Measurements from ENCODE around the gene TRPM2.
A peak's percentile ranks its signal among the peaks of the same experiment; 100 is the strongest.

Gene TRPM2

GRCh38 chr21:44353191-44353970 is at the start of gene TRPM2:
Gene TRPM2 (plus strand): TSS chr21:44353621. CDS start chr21:44353701, 80 bp downstream.
- DNase-seq: no peak

GRCh38 chr21:44304011-44304616 is 49.3 kb upstream of the TRPM2 start:
- no peak for DNase-seq

GRCh38 chr21:44304877-44305293 is 48.5 kb upstream of the TRPM2 start:
- peak; percentile 32 for DNase-seq

GRCh38 chr21:44305691-44306090 is 47.7 kb upstream of the TRPM2 start:
- no peak for DNase-seq

GRCh38 chr21:44306936-44307704 is 46.3 kb upstream of the TRPM2 start:
- DNase-seq: no peak

DNA sequence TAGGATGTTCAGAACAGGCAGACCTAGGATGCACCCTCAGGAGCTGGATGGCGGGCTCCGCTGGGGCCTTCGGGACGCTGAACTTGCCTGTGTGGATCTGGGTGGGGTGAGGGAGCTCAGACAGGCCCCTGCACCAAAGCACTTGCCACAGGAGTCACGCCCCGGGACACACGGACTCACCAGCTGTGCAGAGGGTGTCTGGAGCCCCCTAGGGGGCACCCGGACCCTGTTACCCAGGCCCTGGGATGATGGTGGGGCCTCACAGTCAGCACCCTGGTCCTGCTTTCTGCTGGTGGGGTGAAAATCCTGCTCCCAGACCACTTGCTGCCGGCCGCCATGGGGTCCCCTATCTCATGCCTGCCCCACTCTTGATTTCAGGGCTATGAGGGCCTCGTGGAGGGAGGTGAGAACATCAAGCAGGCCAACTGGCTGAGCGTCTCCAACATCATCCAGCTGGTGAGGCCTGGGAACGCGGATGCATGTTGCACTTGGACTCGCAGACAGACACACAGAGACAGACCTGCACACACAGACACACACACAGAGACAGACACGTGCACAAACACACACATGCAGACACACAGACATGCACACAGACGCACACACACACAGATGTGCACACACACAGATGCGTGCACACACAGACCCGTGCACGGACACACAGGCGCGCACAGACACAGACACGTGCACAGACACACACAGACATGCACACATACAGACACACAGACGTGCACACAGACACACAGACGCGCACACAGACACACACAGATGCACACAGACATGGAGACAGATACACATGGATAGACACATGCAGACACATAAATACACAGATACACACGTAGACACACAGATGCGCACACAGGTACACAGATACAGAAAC is 42.6 kb upstream of the TRPM2 start:
- no peak for DNase-seq

DNA sequence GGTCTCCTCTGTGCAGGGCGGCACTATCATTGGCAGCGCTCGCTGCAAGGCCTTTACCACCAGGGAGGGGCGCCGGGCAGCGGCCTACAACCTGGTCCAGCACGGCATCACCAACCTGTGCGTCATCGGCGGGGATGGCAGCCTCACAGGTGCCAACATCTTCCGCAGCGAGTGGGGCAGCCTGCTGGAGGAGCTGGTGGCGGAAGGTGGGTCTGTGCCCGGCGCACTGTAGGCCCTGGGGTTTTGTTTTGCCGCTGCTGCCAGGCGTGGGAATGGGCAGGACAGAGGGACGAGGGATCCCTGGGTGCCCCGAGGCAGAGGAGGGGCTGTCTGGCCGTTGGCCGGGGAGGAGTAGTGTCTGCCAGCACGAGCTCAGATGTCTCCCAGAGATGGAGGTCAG is 41.3 kb upstream of the TRPM2 start:
- no peak for DNase-seq

GRCh38 chr21:44312716-44313115 is 40.7 kb upstream of the TRPM2 start:
- DNase-seq: no peak

DNA sequence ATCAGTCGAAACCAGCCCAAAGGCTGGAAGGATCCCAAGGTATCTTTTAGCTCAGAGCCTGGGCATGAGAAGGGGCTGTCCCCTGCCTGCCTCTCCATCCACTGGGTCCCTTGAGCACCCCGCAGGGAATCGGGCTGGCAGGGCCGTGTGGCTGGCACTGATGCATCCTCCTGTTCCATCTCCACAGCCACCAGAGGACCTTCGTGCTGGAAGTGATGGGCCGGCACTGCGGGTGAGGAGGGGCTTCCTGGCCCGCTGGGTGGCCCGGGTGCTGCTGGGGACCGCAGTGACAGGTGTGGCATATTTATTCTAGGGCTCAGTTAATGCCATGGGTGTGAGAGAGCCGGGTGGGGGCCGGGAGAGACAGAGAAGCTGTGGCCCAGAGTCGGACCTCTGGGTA is 40.0 kb upstream of the TRPM2 start:
- no peak for DNase-seq

GRCh38 chr21:44314128-44314527 is 39.3 kb upstream of the TRPM2 start:
- DNase-seq: no peak

DNA sequence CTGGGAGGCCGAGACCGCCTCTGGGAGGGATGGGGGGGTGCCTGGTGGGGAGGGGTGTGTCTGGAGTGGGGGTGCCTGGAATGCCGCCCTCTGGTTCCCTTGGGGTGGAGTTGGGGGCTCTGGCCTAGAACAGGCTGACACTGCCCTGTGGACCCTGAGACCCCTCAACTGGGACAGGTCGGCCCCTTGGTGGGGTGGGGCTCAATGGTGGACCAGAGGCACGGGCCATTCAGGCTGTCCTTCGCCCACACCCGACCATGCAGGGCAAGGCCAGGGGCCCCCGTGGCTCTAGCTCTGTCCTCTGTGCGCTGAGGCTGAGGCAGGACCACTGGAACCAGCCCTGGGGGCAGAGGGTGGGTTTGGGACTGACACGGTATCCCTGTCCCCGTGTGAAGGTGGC is 38.9 kb upstream of the TRPM2 start:
- DNase-seq: no peak

- no peak for DNase-seq
Measured at GRCh38 chr21:44315691-44316203, 37.7 kb upstream of the TRPM2 start.

DNA sequence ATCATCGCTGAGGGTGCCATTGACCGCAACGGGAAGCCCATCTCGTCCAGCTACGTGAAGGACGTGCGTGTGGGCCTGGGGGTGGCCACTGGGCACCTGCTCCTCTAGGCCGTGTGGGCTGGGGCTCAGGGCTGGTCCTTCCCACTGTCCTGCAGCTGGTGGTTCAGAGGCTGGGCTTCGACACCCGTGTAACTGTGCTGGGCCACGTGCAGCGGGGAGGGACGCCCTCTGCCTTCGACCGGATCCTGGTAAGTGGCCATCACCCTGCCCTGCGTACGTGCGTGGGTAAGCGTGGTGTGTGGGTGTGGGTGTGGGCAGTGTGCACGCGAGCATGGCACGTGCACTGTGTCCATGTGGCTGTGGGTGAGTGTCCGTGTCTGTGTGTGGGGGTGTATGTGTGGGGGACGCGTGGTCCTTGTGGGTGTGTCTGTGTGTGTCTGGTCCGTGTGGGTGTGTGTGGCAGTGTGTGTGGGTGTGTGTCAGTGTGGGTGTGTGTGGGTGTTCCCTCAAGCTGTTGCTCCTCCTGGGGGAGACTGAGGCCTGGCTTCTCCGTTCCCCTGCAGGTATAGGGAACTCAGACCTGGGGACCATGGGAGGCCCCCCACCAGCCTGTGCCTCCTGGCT is 37.0 kb upstream of the TRPM2 start:
- no peak for DNase-seq

DNA sequence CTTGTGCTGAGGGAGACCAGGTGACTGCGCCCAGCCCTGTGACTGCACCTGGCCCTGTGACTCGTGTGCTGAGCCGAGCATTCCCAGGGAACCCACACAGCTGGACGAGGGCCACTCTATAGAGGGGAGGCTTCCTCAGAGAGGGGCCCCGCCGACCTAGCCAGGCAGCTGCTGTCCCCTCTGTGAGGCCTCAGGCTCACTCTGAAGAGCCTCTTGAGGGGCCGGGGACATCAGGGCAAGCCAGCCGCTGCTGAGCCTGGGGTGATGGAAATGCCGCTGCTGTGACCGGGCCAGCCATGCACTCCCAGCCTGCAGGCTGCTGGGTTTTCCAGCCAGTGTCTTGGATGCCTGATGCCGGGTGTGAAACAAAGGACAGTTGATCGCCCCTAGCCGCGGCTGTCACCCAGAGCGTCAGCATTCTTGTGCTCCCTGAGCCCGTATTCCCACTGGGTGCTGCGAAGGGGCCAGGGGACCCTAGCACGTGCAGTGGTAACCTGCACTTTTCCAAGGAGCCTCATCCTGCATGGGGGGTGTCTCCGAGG is 36.1 kb upstream of the TRPM2 start:
- no peak for DNase-seq

GRCh38 chr21:44317871-44318270 is 35.5 kb upstream of the TRPM2 start:
- no peak for DNase-seq

DNA sequence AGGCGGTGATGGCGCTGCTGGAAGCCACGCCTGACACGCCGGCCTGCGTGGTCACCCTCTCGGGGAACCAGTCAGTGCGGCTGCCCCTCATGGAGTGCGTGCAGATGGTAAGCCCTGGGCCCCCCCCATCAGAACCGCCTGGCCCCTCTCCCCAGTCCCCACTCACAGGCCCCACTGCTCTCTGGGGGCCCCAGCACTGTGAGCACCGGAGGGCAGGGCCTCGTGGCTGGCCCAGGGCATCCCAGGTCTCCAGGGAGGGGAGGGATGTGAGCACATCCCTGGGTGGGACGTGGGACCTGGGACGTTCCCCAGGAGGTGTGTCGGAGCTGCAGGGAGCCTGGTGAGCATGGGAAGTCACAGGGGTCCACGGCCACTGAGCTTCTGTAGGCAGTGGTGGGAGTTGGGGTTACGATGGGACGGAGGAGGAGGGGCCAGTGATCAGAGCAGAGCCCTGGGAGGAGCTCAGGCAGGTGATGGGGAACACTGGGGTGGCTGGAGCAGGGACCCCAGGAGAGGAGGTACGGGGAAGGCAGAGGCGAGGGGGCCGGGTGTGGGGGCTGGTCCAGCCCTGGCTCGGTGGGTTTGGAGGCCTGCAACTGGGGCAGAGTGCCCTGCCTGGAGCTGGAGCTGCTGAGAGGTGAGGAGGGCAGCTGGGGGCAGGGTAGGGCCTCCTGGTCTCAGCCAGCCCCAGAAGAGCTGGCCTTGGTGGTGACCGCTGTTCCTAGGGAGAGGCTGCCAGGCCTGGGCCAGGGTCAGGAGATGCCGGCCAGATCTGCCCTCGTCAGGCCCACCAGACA is 34.7 kb upstream of the TRPM2 start:
- DNase-seq: no peak

DNA sequence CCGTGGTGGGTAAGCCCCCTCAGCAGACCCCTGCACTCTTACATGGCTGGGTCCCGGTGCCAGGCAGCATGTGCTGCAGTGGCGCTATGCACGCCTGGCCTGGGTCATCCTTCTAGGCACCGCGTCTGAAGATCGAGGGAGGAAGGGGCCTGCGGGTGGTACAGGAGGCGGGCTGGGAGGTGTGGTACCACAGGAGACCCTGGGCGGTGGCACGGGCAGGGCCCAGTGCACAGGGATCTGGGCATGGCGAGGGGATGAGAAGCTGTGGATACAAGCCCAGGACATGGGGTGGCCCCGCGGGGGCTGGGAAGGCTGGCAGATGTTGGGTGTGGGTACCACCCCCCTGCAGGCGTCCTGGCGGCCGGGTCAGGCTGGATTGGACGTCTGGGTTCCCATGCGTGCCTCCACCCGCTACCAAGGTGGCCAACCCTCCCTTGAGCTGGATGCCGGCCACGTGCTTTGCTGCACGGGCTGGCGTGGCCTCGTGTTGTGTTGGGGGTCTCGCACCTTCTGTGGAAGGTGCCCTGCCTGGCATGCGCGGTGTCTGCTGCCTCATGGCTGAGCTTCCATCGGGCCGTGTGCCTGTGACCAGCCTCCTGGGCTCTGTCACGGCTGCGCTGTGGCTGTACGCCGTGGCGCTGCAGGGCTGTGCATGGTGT is 33.9 kb upstream of the TRPM2 start:
- no peak for DNase-seq

DNA sequence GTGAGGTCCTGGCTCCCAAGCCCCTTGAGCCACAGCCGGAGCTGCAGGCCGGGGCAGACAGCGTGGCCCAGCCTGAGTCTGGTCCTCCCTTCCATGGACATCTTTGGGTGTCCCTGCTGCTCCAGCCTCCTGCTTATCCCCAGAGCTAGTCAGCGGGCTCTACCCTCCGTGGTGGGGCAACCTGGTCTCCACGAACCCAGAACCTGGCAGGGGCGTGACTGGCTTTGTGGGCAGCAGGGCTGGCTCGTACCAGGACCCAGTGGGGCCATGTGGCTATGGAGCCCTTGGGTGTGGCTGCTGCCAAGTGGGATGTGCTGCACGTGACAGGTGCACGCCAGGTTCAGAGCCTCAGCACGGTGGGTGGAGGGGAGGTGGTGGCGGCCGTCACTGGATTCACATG is 32.6 kb upstream of the TRPM2 start:
- no peak for DNase-seq

- DNase-seq: no peak
Measured at GRCh38 chr21:44321846-44322450, 31.5 kb upstream of the TRPM2 start.
